Activated T-cell treated with anti-CD3 and anti-CD28 coated beads, Interleukin-2, amount 50 U/mL, for 4 hours (primary cell): Measurements from ENCODE around the gene SUFU. TPM values are rescaled to one million over a fixed set of nuclear protein-coding genes. Genes with fewer than 3 reads are reported as not detected.

Experiments used
- ATAC-seq, 2 donors: fragments of 200-7000 bp; cut with Tn5 transposase; one replicate each; pipeline ENCODE4 v1.10.0; 2021
- DNase-seq: peaks from one replicate; pipeline ENCODE4 v3.0.0-alpha.2; 2020
- H3K27me3 Mint-ChIP-seq: one replicate; pipeline ENCODE4 v1.8.0; 2021; ENCODE audit warnings: low read depth, mixed read lengths
- H3K36me3 Mint-ChIP-seq: one replicate; pipeline ENCODE4 v1.8.0; 2022; ENCODE audit warnings: mixed read lengths; ENCODE audit not compliant: insufficient read depth
- H3K4me1 Mint-ChIP-seq: one replicate; pipeline ENCODE4 v1.8.0; 2021; ENCODE audit warnings: low read depth, mixed read lengths
- H3K4me3 Mint-ChIP-seq: one replicate; pipeline ENCODE4 v1.8.0; 2021; ENCODE audit warnings: mild to moderate bottlenecking, moderate library complexity, mixed read lengths
- H3K9me3 Mint-ChIP-seq: one replicate; pipeline ENCODE4 v1.8.0; 2021; ENCODE audit warnings: mixed read lengths
- total RNA-seq, 3 donors: library from RNA; stranded (reverse); gene quantifications; one replicate each; pipeline ENCODE4 v1.2.1, GENCODE V29; 2021

Gene SUFU
- total RNA-seq, 3 donors from 2014 or later = 8.7 to 8.8 (median 8.8) TPM

DNA sequence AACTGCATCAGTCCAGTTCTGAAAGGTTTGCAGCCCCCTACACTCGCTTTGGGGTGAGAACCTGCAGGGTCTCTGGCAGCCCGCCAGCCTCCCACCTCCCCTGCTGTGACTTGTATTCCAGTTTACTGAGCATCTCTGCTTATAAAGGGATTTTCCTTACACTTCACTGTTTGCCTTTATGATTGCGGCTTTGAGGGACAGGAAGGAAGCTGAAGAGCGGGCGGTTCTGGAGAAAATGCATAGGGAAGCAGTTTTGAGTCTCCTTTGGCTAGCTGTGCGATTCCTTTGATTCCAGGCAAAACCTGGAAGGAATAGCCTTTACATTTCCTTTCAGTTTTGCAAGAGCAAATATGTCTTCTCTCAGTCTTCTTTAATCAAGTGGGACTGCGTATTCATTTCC lies 75.6 kb downstream of the SUFU start:
- no peaks in the 10 kb centered on the region for H3K9me3 Mint-ChIP-seq
- ATAC-seq = no peak
- H3K4me3 Mint-ChIP-seq = no peak overlapping the region
- H3K27me3 Mint-ChIP-seq = no peaks in the 10 kb centered on the region
- DNase-seq = no peak
- no peaks in the 10 kb centered on the region for H3K36me3 Mint-ChIP-seq
- peaks cover 10% of the 10 kb centered on the region for H3K4me1 Mint-ChIP-seq

DNA sequence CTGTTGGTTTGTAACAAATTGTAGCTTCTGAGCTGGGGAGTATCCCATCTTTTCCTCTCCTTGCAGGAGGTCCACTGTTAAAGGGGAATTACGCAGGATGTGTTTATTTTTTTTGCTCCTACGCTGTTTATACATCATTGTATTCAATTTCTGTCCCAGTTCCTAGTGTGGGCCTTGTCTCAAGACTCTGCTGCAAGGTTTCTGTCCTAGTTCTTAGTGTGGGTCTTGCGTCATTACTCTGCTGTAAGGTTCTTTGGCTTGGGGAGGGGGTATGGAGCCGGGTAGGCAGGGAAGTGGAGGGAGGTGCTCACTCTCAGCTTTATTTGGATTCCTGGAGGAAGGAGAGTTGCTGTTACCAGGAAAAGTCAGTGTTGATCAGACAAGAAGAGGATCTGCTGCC lies 76.5 kb downstream of the SUFU start:
- H3K27me3 Mint-ChIP-seq = no peaks in the 10 kb centered on the region

DNA sequence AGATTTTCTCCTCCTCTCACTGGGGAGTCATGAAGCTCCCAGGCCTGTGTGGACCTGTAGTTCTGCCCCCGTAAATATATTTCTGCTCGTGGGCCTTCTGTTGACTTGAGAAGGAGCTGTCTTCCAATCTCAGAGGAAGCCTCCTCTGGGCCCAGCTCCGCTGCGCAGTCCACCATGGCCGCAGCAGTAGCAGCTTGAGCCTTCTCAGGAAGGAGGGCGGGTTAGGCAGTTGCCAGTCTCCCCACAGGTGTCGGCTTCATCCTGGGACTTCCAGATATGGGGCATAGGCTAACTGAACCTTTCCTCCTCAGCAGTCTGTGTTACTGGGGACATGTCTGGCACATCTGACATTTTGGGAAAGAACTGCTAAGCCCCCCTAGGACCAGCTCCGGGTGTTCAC lies 77.6 kb downstream of the SUFU start:
- DNase-seq = no peak

More for the DNA sequence above, 76.5 kb downstream of the SUFU start:
- no peaks in the 10 kb centered on the region for H3K36me3 Mint-ChIP-seq
- H3K9me3 Mint-ChIP-seq = no peaks in the 10 kb centered on the region
- DNase-seq (no peak), ATAC-seq (no peak)
- no peak overlapping the region for H3K4me3 Mint-ChIP-seq
- peaks cover 10% of the 10 kb centered on the region for H3K4me1 Mint-ChIP-seq

DNA sequence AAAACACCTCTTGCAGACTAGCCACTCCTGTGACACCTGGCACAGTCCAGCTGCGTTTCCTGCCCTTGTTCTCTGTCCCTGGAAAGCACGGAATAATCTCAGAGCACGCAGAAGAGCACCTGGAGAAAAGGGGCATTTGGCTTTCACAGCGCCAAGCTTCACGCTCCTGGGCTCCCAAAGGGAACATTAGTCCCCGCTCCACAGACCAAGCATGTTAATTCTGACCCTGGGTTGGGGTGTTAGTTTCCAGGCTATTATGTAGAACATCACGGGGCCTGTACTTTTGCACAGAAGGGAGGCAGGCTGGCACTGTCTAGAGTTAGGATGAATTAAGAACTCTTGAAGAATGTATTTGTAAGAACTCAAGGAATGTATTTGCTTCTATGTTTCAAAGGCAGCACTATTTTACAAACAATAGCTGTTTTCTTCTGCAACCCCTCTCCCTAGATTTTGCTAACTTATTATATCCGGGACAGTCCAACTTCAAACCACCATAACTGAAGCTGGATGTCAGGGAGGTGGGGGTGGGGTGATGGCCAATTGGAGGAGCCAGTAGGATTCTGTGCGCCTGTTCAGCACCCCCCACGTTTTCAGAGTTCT lies 78.3 kb downstream of the SUFU start:
- H3K9me3 Mint-ChIP-seq = no peaks in the 10 kb centered on the region
- H3K4me3 Mint-ChIP-seq = no peak overlapping the region
- H3K4me1 Mint-ChIP-seq = peaks cover 10% of the 10 kb centered on the region

More for the DNA sequence above, 77.6 kb downstream of the SUFU start:
- Mint-ChIP-seq H3K4me1 (peaks cover 10% of the 10 kb centered on the region), H3K27me3 (no peaks in the 10 kb centered on the region), H3K36me3 (no peaks in the 10 kb centered on the region), H3K9me3 (no peaks in the 10 kb centered on the region), H3K4me3 (no peak overlapping the region)
- ATAC-seq = no peak

DNA sequence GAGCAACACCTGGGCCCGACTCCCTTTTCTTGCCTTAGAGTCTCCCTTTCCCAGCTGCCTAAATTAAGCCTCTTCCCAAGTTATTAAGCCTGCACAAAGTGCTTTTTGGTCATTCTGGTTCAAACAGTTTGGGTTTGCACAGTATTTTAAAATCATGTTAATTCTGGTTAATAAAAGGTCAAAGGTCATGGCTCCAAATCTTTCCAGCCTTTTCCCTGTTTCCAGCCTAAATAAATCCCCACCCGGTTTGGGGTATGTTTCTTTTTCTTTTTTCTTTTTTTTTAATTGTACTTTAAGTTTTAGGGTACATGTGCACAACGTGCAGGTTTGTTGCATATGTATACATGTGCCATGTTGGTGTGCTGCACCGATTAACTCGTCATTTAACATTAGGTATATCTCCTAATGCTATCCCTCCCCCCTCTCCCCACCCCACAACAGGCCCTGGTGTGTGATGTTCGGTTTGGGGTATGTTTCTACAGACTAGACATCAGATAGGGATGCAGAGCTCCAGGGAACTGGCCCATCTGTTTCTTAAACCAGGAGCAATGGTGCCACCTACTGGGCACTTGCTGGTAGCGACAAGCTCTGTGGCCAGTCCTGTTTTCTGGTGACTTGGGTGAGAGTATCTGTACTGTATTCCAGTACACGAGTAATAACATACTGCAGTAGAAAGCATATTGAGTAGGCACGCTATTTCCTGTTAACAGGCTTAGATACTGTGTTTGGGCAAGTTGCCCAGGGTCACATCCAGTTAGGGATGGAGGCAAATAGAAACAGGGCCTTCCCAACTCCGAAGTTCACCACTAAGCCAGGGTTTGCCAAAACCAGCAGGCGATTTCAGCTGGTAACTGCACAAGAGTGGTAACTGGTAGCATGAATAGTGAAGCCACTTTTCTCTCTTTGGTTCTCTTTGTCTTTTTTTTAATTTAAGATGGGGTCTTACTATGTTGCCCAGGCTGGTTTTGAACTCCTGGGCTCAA lies 80.0 kb downstream of the SUFU start:
- Mint-ChIP-seq H3K4me3 (no peak overlapping the region), H3K9me3 (no peaks in the 10 kb centered on the region), H3K27me3 (no peaks in the 10 kb centered on the region), H3K4me1 (peaks cover 7% of the 10 kb centered on the region), H3K36me3 (no peaks in the 10 kb centered on the region)
- ATAC-seq = peak; percentile 95 to 98
- DNase-seq = peak; percentile 81

More for the DNA sequence above, 78.3 kb downstream of the SUFU start:
- H3K36me3 Mint-ChIP-seq = no peaks in the 10 kb centered on the region
- ATAC-seq (no peak), DNase-seq (no peak)
- no peaks in the 10 kb centered on the region for H3K27me3 Mint-ChIP-seq

DNA sequence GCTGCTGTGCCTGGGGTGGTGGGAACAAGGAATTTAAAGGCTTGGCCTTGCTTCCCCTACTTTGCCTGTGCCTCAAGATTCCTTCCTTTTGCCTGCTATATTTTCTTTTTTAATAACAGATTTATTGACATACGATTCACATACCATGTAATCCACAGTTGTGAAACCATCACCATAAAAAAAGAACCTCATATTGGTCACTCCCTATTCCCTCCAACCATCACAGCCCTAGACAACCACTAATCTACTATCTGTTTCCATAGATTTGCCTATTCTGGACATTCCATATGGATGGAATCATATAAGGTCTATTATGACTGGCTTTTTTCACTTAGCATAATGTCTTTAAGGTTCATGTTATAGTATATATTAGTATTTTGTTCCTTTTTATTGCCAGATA lies 81.3 kb downstream of the SUFU start:
- no peak for ATAC-seq
- no peaks in the 10 kb centered on the region for H3K27me3 Mint-ChIP-seq
- no peaks in the 10 kb centered on the region for H3K36me3 Mint-ChIP-seq
- no peaks in the 10 kb centered on the region for H3K9me3 Mint-ChIP-seq
- H3K4me3 Mint-ChIP-seq = no peak overlapping the region
- DNase-seq = no peak
- no peaks in the 10 kb centered on the region for H3K4me1 Mint-ChIP-seq

DNA sequence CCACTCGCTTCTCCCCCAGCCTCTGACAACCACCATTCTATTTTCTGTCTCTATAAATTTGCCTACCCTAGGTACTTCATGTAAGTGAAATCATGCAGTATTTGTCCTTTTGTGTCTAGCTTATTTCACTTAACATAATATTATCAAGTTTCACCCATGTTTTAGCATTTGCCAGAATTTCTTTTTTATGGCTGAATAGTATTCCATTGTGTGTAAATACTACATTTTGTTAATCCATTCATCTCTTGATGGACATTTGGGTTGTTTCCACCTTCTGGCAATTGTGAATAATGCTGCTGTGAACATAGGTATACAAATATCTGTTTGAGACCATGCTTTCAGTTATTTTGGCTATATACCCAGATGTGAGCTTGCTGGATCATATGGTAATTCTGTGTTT lies 83.1 kb downstream of the SUFU start:
- H3K4me3 Mint-ChIP-seq = no peak overlapping the region
- no peaks in the 10 kb centered on the region for H3K4me1 Mint-ChIP-seq
- no peaks in the 10 kb centered on the region for H3K36me3 Mint-ChIP-seq
- ATAC-seq (no peak), DNase-seq (no peak)
- H3K9me3 Mint-ChIP-seq = no peaks in the 10 kb centered on the region
- H3K27me3 Mint-ChIP-seq = no peaks in the 10 kb centered on the region

DNA sequence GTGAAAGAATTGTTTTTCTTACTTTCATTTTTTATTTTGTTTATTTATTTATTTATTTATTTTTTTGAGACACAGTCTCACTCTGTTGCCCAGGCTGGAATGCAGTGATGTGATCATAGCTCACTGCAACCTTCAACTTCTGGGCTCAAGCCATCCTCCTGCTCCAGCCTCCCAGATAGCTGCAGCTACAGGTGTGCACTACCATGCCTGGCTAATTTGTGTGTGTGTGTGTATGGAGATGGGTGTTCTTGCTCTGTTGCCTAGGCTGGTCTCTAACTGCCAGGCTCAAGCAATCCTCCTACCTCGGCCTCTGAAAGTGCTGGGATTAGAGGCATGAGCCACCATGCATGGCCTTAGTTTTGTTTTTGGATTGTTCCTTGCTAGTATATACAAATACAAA lies 85.1 kb downstream of the SUFU start:
- H3K27me3 Mint-ChIP-seq = no peaks in the 10 kb centered on the region
- no peaks in the 10 kb centered on the region for H3K4me1 Mint-ChIP-seq
- ATAC-seq (no peak), DNase-seq (no peak)
- H3K4me3 Mint-ChIP-seq = no peak overlapping the region
- H3K36me3 Mint-ChIP-seq = peaks cover 3% of the 10 kb centered on the region
- H3K9me3 Mint-ChIP-seq = no peaks in the 10 kb centered on the region

DNA sequence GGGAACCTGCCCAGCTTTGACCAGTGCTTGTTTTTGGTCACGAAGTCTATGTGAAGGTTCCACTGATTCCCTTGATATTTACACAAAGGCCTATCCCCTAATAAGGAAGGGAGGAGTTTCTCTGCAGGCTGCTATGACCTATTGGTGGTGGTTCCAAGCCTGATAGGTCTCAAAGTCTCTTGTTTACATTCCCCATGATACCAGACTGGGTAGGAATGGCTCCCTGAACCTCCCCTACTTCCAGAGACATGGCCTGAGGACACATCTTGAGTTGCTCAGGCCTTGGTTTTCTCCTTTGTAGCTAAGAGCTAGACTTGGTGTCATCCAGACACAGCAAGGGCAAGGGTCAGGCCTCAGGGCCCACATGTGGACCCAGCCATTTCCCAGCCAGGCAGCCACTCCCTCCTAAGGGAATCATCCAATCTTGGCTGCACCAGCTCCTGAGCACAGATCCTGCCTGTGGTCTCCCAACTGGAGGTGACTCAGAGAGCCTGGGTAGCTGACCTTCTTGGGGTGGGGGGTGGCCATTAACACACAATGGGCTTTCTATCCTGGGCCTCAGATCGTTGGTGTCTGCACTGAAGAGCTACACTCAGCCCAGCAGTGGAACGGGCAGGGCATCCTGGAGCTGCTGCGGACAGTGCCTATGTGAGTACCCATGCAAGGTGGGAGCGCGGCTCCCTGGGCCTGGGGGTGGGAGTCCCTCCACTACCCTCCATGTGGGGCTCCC lies 89.5 kb downstream of the SUFU start:
- ATAC-seq (no peak), DNase-seq (no peak)
- Mint-ChIP-seq H3K4me1 (no peaks in the 10 kb centered on the region), H3K9me3 (no peaks in the 10 kb centered on the region), H3K4me3 (no peak overlapping the region), H3K36me3 (peaks cover 10% of the 10 kb centered on the region), H3K27me3 (no peaks in the 10 kb centered on the region)

DNA sequence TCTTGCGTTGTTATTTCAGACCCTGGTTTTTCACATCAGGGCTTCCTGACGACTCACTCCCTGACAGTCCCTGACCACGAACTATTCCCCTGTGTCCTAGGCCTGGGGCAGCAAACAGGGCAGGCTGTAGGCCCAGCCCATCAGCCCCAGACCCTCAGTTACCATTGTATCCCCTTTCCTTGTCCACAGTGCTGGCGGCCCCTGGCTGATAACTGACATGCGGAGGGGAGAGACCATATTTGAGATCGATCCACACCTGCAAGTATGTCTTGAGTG lies 90.0 kb downstream of the SUFU start:
- peaks cover 13% of the 10 kb centered on the region for H3K36me3 Mint-ChIP-seq
- no peaks in the 10 kb centered on the region for H3K27me3 Mint-ChIP-seq
- H3K9me3 Mint-ChIP-seq = no peaks in the 10 kb centered on the region
- no peak for DNase-seq
- no peaks in the 10 kb centered on the region for H3K4me1 Mint-ChIP-seq
- no peak overlapping the region for H3K4me3 Mint-ChIP-seq
- no peak for ATAC-seq

DNA sequence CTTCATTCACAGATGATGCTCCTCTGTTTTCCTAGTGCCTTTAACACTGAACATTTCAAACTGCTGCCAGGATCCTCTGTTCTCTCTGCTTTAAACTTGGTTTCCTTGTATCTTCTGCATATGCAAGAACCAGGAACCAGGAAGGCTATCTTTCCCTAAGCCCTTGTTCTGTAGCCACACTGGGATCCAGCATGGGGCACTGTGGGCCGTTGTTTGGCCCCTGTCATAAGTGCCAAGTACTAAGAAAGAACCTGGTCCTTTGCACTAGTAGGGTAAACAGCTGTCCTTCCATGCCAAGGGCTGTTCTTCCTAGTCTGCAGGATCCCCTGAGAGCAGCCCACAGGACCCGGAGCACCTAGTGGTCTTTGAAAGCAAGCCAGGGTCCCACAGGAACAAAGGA lies 91.5 kb downstream of the SUFU start:
- Mint-ChIP-seq H3K9me3 (no peaks in the 10 kb centered on the region), H3K27me3 (no peaks in the 10 kb centered on the region), H3K36me3 (peaks cover 15% of the 10 kb centered on the region), H3K4me3 (no peak overlapping the region), H3K4me1 (no peaks in the 10 kb centered on the region)
- ATAC-seq (no peak), DNase-seq (no peak)

DNA sequence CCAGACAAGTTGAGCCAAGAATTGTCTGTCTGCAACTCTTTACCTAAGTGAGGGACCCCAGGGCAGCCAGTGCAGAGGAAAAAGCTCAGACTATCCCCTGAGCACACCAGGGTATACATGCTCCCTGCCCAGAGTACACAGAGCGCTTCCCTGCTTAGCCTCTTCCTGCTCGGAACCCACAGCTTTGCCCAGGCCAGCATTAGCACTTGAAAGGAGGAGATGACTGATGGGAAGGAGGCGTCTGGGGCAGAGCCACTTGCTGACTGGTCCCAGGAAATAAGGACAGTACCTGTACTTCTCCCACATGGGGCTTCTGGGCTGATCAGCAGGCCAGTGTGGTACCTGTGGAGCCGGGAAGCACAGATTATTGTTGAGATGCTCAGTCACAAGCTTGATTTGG lies 92.1 kb downstream of the SUFU start:
- H3K27me3 Mint-ChIP-seq = no peaks in the 10 kb centered on the region
- no peak overlapping the region for H3K4me3 Mint-ChIP-seq
- ATAC-seq (no peak), DNase-seq (no peak)
- no peaks in the 10 kb centered on the region for H3K9me3 Mint-ChIP-seq
- peaks cover 19% of the 10 kb centered on the region for H3K36me3 Mint-ChIP-seq
- H3K4me1 Mint-ChIP-seq = no peaks in the 10 kb centered on the region

DNA sequence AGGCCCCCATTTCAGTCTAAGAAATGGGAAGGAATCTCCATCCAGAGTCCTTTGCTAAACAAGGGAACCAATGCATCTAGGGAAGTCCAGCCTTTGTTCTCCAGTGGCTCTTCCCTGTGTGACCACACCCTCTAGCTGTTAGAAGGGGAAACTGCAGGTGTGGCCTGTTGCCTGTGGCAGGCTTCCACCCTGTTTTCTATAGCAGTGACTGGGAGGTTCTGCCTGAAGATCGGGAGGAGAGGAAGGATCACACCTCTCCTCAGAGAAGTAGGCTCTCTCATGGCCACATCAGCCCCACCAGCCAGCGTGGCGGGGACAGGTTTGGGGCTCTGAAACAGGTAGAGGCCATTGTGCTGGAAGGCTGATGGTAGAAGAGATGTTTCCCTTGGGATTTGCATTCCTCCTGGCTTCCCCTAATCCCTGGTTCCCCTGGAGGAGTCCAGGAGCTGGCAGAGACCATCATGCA lies 92.8 kb downstream of the SUFU start:
- Mint-ChIP-seq H3K4me3 (no peak overlapping the region), H3K36me3 (peaks cover 21% of the 10 kb centered on the region), H3K4me1 (no peaks in the 10 kb centered on the region), H3K9me3 (no peaks in the 10 kb centered on the region), H3K27me3 (no peaks in the 10 kb centered on the region)
- ATAC-seq (peak; percentile 32 to 43), DNase-seq (peak; percentile 17)

DNA sequence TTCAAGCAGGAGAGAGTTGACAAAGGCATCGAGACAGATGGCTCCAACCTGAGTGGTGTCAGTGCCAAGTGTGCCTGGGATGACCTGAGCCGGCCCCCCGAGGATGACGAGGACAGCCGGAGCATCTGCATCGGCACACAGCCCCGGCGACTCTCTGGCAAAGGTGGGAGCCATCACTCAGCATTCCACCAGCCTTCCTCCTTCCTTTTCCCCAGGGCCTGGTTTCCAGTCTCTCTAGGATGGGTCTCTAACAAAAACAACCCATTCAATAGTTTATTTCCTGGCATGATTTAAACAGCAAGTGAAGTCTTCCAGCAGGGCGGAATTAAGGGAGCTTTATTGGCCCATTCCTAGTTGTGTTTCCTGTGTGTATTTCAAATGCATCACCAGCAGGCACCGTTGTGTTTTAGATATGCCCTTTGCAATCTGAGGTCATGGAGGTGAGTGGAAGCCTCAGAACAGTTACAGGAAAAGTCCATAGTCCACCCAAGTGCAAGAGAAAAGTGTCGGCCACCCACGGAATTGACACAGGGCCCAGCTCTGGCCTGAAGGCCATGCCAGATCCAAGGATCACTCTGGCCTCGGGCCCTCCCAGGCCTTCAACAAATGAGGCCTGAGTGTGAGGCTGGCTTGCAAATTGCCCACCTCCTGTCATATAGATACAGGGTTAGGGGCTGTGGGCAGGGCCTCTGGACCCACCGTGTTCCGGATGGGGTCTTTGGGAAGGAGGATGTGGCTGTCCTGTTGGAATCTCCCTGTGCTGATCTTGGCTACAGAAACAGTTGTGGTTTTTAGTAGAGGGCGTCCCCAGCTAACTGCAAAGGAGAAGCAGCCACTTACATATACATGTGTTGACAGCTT lies 93.6 kb downstream of the SUFU start:
- ATAC-seq (no peak), DNase-seq (no peak)
- H3K36me3 Mint-ChIP-seq = peaks cover 21% of the 10 kb centered on the region
- H3K9me3 Mint-ChIP-seq = no peaks in the 10 kb centered on the region
- H3K4me1 Mint-ChIP-seq = no peaks in the 10 kb centered on the region
- H3K4me3 Mint-ChIP-seq = no peak overlapping the region
- no peaks in the 10 kb centered on the region for H3K27me3 Mint-ChIP-seq
